ENCODE results near the gene PARVB. TPM values are rescaled to one million over a fixed set of nuclear protein-coding genes. Genes with fewer than 3 reads are reported as not detected.
"Not testable (repeated sequence)": the region's sequence is repeated elsewhere in the genome, so short reads cannot be mapped to it uniquely, and the experiment has no call there.

Gene PARVB
- total RNA-seq, 1 experiment from 2014 or later = 72.8 TPM

GRCh38 chr22:43996981-43997265 lies 27.2 kb upstream of the PARVB start:
- no peak for DNase-seq (ENCODE audit: low read depth)

DNA sequence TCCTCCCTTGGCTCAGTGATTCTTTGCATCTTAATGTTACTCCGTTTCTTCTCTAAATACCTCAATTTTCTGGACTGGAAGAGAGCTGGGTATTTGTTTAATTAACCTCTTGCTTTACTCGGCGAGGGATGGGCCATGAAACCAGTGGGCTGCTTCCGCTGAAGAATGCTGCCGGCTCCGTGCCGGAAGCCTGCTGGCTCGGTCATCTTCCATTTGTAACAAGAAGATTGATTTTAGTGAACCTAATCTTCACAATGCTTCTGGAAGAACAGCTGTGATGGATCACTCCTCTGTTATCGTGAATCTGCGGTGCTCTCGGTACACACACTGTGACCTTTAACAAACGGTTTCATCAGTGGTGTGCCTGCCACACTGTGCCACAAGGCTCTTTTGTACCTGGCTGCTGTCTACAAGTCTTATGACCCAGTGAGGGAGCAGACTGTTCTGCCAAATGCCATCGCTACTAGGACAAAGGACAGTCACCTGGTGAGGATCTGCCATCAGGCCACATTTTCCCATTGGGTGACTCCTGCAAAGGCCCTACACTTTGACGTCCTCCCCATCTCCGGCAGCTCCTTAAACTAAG lies 25.3 kb upstream of the PARVB start:
- DNase-seq (ENCODE audit: low read depth) = no peak

GRCh38 chr22:43999378-43999777 lies 24.7 kb upstream of the PARVB start:
- DNase-seq (ENCODE audit: low read depth) = no peak

- no peak for DNase-seq (ENCODE audit: low read depth)
Observed at GRCh38 chr22:44000123-44000522, 24.0 kb upstream of the PARVB start.

- DNase-seq (ENCODE audit: low read depth) = no peak
Observed at GRCh38 chr22:44001521-44001920, 22.6 kb upstream of the PARVB start.

DNA sequence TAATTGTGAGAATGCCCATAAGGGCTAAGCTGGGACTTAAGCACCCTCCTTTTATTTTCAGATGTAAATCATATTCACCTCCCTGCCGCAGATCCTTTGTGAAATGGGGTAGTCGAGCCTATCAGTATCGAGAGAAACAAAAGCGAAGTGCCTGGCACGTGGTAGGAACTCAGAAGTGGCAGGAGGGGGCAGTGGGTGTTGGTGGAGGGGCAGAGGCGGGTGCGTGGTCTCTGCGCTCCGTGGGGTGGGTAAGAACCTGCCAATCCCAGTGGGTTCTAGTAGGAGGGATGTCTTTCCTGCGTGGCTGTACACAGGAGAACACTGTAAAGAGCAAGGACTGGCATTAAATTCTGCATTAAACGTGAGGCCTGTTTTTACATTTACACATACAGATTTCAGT lies 21.8 kb upstream of the PARVB start:
- no peak for DNase-seq (ENCODE audit: low read depth)

DNA sequence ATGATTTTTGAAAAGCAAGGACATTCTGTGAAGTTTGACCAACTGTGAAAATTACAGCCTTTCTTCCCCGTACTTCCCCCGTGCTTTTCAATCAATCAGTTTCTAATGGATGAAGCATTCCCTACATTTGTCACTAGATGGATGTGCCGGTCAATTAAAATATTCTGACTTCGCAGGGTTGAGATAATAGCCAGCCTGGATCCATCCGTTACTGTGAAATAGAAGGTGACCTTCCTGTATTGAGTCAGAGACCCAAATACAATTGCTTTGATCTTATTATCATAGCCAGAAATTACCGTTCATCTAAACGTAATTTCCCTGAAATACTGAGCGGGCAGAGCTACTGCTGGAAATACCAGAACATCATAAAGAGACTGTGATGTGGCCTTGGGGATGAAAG lies 21.1 kb upstream of the PARVB start:
- DNase-seq (ENCODE audit: low read depth) = no peak

- DNase-seq (ENCODE audit: low read depth) = no peak
Observed at GRCh38 chr22:44003405-44004103, 20.5 kb upstream of the PARVB start.

DNA sequence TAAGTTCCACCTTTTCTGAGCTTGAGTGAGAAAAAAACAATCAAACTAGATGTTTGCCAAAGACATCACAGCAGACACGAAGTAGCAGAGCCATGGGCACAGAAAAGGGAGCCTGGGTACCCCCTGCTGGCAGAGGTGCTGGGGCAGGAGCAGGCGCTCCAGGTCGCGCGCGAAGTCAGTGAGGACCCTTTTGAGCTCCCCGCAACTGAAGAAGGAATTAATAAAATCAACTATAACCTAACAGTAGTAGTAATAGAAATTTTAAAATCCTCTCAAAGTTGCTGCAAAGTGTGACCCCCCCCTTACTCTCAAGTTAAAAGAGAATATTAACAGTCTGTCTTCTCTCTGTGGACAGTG lies 20.0 kb upstream of the PARVB start:
- no peak for DNase-seq (ENCODE audit: low read depth)

- DNase-seq (ENCODE audit: low read depth) = no peak
Observed at GRCh38 chr22:44005524-44005923, 18.6 kb upstream of the PARVB start.

- no peak for DNase-seq (ENCODE audit: low read depth)
Observed at GRCh38 chr22:44012162-44012561, 11.9 kb upstream of the PARVB start.

DNA sequence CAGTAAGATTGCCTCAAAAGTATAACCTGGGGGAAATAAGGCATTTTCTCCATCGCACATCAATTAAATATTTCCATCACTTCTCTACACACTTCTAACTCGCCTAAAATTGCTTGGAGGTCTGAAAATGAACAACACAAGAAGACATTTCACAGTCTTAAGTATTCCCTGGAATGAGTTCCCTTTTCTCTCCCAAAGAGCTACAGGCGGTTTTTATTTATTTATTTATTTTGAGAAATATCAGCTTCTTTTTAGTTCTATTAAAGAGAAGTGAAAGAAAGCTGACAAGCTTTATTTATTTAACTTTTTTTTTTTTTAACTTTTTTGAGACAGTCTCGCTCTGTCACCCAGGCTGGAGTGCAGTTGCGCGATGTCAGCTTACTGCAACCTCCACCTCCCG lies 11.5 kb upstream of the PARVB start:
- DNase-seq (ENCODE audit: low read depth) = no peak

DNA sequence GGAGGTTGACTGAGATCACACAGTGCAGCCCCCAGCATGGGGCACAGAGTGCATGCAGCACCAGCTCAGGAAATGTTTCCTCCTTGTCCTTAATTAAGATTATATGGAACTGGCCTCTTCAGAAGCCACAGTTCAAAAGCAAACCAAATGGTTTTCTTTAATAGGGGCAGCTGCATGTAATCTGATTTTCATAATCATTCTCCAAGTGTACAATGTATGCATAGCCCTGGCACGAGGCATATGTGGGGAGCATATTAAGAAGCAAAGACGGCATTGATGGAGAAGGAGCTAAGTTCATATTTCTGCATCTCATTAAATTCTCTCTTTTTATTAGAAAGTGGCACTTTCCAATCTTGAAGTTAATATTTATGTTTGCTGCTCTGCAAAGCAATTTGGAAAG lies 9.9 kb upstream of the PARVB start:
- no peak for DNase-seq (ENCODE audit: low read depth)

DNA sequence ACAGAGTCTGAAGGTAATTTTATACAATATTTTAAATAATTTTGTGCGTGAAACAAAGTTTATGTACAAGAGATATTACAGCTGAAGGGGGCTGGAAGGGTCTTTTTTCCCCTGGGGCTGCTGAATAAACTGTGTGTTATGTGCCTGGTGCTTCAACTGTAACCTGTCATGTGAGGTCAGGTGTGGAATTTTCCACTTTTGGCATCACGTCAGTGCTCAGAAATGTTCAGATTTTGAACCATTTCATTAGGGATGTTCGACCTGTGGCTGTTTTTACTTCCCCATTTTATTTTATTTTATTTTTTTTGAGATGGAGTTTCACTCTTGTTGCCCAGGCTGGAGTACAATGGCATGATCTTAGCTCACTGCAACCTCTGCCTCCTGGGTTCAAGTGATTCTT lies 7.5 kb upstream of the PARVB start:
- not testable (repeated sequence) for DNase-seq (ENCODE audit: low read depth)

DNA sequence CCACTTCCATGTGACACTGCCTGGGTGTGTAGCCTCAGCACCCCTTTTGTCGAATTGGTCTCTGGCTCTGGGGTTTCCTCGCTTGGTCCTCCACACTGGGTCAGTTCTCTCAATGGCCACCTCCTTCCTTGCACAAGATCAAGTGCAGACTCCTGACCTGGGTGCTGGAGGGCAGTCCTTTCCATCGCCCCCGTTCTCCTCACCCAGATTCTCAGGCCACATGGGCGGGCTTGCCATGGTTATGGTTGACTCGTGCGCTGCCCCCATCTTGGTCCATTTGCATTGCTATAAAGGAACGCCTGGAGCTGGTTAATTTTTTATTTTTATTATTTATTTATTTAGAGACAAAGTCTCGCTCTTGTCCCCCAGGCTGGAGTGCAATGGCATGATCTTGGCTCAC lies 5.5 kb upstream of the PARVB start:
- no peak for DNase-seq (ENCODE audit: low read depth)

- DNase-seq (ENCODE audit: low read depth) = no peak
Observed at GRCh38 chr22:44019416-44019815, 4.7 kb upstream of the PARVB start.

DNA sequence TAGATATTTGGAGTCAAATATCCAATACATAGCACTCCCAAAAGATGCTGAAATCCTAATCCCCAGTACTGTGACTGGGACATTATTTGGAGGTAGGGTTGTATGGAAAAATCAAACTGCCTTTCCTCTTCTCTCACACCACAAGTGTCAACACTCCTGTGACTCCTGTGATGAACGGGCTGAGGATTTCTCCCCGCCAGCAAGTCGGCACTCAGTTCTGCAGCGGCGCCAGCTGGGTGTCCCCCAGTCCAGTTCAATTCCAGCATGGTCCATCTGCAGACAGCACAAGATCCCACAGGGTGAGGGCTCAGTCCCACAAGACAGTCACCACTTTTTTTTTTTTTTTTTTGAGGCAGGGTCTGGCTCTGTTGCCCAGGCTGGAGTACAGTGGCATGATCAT lies 4.3 kb upstream of the PARVB start:
- DNase-seq (ENCODE audit: low read depth) = no peak

GRCh38 chr22:44020981-44021380 lies 3.1 kb upstream of the PARVB start:
- DNase-seq (ENCODE audit: low read depth) = peak; percentile 65

DNA sequence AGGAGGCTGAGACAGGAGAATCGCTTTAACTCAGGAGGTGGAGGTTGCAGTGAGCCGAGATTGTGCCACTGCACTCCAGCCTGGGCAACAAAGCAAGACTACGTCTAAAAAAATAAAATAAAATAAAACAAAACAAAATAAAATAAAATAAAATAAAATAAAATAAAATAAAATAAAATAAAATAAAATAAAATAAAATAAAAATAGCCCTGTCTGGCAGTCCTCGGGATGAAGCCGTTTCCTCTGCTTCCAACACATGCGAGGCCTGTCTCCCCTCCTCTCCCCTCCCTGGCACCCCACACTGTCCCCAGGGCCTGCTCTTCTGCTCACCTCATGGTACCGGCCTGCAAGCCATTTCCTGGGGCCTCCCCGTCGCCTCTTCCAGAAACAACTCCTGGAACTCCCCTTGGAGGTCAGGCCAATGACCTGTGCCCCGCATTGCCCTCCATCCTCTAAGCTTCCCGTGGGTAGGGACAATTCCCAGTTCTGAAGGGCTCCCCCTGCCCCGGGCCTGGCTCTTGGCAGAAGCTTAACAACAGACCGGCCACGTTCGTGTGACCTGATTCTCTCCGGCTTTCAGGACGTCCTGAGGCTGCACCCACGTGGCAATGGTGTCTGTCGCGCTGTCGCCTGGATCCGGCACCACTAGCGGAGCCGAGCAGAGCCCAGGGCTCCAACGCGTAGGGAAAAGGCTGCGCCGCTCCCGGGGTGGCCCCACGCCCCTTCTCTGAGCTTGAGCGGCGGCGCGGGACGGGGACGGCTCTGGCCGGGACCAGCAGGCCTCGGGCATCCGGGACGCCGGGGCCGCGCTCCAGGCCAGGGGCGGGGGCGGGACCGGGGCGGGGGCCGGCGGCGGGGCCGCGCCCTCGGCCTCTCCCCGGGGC lies 456 bp upstream of the PARVB start:
- DNase-seq (ENCODE audit: low read depth) = peak; percentile 43

GRCh38 chr22:44025171-44026065 lies 1.3 kb downstream of the PARVB start:
- peak; percentile 49 for DNase-seq (ENCODE audit: low read depth)

GRCh38 chr22:44026066-44026629 lies 2.0 kb downstream of the PARVB start:
- peak; percentile 48 for DNase-seq (ENCODE audit: low read depth)

All from RPMI7951 (cell line).